ENCODE results near the gene PLXDC2. TPM values are rescaled to one million over a fixed set of nuclear protein-coding genes. Genes with fewer than 3 reads are reported as not detected.

The PLXDC2 gene
- total RNA-seq, 1 experiment from 2014 or later = 30.3 TPM

DNA sequence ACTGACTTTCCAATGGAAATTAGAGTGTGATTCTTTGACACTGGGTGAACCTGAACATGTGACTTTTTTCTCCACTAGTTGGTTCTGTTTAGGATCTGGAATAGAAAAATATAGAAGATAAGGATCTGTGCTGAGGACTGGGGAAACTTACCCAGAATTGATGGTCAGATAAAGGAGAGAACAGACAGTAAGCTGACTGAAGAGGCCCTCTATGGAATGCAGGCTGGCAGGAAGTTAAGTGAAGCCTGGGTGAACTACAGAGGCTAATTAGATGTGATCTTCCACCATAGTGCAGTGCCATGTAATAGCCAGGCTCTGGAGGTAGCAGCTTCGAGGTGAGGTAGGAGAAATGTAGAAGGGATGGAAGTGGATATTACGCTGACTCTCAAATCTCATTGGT is 455.3 kb downstream of the PLXDC2 start:
- DNase-seq (ENCODE audit: low spot score) = no peak

DNA sequence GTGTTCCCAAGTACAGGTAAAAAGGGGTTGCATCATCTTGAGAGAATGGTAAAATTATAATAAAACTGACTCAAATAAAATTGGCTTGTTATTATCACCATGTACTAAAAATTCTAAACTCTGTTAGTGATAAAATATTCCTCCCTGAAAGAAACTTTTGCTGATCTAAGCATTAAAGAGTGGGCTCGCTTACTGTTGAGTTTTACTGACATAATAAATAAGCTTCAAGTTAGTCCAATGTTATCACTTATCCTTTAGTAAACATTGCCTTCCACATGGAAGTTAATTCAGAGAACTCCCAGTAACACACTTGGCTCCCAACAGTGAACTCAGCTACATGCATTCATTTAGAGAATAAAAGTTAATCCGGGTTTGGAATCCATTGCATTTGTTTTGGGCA is 456.4 kb downstream of the PLXDC2 start:
- DNase-seq (ENCODE audit: low spot score) = no peak

DNA sequence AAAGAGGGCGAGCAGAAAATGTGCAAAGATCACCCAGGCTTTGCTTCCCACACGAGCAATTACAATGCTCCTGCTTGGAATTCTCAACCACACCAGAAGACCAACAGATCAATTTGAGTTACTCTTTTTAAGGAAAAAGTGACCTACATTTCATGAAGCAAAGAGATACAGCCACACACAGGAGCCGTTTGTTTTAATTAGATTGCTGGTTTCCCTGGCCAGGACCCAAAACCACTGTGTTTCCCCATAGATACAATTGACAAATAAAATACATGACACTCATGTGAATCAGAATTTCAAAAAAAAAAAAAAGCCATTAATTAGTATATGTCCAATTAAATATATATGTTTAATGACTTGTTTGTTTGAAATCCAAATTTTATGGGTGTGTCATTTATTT is 458.3 kb downstream of the PLXDC2 start:
- DNase-seq (ENCODE audit: low spot score) = no peak

DNA sequence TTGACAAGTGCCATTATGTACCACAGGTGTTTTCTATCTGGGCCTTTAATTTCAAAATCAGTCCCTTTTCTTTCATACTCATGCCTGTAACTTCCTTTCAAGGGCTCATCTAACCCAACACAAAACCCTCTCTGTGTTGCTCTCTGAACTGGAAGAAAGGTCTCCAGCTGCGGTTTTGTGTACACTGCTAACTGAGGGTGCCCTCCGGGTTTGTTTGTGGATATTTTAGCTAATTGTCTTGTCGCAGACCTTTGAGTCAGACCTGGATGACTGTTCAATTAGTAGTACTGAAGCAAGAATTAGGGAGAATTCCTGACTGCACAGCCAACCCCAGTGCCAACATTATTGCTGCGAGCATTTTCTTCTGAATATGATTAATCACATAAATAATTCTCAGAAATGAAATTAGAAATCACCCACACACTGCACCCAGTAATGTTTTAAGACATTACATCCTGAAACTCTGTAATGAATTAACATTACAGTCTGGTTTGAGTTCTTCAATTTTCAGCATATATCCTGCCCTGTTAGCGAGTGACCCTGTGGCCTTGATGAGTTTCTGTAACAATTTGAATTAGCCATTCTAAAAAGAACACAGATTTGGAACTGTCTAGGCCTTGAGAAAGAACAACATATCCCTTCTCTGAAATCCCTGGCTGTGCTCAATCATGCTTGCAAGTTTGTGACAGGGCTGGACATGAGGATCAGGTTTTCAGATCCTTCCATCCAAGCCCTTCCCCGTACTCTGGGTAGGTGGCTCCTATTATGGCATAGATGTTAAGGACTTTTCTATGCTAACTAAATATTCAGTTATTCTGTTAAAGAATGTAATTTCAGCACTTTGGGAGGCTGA is 460.1 kb downstream of the PLXDC2 start:
- peak; percentile 38 for DNase-seq (ENCODE audit: low spot score)

DNA sequence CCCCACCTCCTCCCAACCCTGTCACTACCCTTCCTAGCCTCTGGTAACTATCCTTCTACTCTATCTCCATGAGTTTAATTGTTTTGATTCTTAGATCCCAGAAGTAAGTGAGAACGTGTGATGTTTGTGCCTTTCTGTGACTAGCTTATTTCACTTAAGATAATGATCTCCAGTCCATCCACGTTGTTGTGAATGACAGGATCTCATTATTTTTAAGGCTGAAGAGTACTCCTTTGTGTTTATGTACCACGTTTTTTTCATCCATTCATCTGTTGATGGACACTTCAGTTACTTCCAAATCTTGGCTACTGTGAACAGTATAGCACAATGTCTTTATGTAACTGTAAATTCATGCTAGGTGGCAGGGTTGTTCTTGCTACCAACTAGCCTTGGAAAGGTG is 461.6 kb downstream of the PLXDC2 start:
- DNase-seq (ENCODE audit: low spot score) = no peak

DNA sequence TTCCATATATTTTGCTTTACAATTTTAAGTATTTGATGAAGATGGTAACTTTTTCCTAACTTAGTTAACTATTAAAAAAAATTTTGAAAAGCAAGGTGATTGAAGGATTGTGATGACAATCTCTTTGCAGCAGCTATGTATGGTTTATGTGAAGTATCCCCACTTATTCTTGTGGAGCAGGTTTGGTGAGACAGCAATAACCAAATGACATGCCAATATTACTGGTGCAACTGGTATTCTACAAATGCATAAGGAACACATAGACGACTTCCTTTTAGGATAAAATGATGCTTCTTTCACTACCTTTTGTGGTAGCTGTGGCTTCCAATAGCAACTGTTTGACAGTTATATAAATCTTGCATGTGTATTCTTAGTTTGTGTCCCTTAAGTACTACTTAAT is 465.3 kb downstream of the PLXDC2 start:
- no peak for DNase-seq (ENCODE audit: low spot score)

DNA sequence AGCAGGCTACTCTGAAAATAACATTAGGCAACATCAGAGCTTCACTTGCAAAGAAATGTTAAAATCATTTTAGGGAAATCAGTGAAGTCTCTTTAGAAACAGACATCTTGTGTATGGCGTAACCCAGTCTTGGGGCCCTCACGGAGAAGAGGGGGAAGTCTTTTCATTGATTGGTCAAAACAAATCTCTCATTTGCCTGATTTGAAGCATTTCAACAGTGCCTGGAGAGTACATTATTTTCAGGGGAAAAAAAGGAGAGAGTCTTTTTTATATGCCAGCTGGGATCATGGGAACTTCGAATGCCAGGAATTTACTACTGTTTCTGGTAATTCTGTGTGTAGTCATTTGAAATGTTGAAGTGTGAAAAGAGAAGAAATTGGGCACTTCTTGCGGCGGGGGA is 471.4 kb downstream of the PLXDC2 start:
- no peak for DNase-seq (ENCODE audit: low spot score)

DNA sequence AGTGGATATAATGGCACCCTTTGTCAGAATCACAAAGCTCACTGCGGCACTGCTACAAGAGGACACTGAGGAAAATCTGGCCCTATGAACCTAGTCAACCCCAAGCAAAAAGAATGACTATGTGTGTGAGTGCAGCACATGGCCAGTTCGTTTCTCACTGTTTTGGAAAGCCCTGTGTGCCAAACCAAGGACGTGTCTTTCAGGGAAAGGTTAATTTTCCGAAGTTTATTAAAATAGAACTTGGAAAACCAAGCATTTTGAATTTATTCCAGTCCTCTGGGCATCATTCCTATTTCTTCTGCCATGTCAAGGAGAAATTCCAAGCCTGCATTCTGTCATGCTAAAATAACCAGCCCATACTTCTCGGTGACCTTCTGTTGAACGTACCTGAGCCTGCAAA is 471.8 kb downstream of the PLXDC2 start:
- no peak for DNase-seq (ENCODE audit: low spot score)

DNA sequence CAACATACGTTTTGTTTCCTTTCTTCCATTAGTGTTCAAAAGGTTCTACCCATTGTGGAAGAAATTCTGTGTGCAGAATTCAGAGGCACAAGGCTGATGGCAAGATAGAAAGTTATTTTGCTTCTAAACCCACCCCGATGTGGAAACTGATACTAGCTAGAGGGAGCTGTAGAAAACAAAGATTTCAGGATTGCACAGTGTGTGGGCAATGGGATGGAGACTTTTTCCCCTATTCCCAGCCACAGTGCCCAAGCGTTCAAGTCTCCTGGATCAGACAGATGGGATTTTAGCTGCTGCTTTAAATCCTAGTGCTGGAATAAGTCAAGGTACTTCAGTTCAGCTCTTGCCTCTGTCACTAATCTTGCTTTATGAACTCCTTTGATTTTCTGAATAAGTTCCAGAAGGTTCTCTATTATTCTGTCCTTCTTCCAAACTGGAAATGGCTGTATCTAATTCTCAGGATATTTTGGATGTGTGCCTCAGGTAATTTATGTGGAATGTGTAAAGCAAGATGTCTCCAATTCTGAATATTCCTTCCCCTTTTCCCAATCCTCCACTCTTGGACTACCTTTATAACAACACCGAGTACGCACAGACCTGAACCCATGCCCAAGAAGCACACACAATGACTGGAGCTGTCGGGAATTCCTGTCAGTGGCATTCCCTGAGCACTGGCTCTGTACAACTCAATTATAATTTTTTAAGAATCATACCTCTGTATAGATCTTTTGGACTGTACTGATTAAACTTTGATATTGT is 473.0 kb downstream of the PLXDC2 start:
- DNase-seq (ENCODE audit: low spot score) = no peak

DNA sequence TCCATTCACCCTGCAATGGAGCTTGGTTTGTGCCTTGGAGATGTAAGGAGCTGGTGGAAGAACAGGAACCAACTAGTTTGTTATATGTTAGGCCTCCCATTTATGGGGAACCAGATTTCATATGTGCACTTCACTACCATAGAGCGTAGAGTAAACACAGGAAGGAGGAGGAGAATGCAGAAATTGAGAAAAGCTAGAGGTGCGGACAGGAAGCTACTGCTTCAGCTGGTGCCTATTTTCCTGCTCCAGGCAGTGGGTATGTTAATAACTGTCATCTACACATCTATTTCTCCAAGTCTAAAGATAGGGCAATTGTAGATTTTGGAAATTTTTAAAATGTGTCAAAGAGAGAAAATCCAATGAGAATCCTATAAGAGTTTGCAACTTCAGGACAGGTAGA is 482.2 kb downstream of the PLXDC2 start:
- no peak for DNase-seq (ENCODE audit: low spot score)

DNA sequence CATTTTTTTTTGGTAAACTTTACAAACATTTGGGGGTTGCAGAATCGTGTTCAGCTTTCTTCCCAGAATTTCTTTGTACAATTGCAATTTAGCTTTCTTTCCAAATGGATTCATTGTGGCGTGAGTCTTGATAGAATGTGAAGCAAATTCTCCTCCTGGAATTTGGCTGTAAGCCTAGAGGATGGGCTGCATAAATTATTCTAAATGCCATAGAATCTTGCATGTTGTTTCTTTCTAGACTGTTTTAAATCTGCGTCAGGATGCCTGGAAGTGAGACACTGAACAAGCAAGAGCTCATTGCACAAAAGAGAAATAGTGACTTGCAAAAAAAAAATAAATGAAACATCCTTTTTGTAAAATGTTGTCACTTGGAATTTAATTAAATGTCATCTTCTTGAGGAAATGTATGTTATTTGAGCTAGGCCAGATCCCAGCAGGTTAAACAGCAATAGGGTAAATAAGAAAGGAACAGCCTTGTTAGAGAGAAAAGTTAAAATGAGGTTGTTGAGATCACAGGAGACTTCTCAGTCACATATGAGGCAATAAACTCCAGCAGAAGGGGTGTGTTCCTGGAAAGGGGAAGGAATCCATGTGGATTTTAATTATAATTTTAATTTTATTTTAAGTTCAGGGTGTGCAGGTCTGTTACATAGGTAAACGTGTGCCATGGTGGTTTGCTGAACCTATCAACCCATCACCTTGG is 483.0 kb downstream of the PLXDC2 start:
- no peak for DNase-seq (ENCODE audit: low spot score)

DNA sequence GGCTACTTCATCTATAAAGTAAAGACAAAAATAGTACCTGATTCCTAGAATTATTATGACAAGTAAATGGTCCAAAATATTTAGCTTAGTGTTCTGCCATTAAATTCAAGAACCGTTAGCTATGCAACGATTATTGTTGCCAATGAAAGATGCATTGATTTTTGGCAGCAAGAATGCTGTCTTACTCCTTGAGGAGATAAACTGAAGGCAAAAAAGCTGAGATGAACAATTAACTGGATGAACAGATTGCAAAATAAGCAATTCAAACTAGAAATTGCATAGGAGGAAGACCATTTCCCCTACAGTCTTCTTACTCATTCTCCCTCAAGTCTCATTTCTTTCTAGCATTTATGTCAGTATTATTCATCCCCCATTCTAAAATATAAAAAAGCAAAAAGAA is 484.5 kb downstream of the PLXDC2 start:
- DNase-seq (ENCODE audit: low spot score) = no peak

DNA sequence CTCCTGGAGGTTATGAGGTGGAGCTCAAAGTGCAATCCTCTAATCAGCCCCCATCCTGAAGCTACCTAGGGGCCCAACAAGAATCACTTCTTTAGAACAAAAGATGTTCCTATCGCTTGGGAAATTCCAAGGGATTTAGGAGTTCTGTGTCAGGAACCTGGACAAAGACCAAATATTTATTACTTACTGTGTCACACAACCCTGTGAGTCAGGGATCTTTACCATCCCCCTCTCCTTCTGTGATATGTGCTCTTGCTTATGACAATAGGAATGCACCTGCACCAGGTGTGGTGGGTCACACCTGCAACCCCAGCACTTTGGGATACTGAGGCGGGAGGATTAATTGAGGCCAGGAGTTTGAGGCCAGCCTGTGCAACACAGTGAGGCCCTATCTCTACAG is 485.8 kb downstream of the PLXDC2 start:
- DNase-seq (ENCODE audit: low spot score) = no peak

DNA sequence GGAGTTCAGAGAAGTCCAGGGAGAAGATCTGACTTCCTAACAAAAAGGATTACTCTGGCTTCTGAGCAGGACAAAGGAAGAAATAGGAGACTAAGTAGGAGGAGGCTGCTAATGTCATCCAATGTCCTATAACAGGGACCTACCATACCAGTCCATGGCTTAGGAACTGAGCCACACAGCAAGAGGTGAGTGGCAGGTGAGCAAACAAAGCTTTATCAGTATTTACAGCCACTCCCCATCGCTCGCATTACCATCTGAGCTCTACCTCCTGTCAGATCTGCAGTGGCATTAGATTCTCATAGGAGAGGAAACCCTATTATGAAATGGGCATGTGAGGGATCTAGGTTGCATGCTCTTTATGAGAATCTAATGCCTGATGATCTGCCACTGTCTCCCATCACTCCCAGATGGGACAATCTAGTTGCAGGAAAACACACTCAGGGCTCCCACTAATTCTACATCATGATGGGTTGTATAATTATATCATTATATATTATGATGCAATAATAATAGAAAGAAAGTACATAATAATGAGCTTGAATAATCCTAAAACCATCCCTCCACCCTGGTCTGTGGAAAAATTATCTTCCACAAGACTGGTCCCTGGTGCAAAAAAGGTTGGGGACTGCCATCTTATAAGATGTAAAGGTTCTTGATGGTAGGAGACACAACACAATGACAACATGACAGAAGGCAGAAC is 487.4 kb downstream of the PLXDC2 start:
- DNase-seq (ENCODE audit: low spot score) = no peak

DNA sequence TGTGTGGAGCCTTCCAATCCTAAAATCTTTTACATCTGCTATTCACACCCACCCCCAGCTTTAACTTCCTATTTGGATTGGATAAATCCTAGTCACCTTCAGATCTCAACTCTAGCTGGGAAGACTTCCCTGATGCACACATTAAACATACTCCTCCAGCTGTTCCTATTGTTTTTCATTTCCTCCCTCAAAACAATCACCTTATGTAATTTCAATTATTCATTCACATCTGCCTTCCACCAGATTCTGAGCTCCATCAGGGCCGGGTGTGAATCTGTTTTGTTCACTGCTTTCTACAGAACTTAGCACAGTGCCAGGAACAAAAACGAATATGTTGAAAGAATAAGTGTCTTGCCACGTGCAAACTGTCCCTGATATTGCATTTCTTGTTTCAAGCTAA is 497.4 kb downstream of the PLXDC2 start:
- no peak for DNase-seq (ENCODE audit: low spot score)

DNA sequence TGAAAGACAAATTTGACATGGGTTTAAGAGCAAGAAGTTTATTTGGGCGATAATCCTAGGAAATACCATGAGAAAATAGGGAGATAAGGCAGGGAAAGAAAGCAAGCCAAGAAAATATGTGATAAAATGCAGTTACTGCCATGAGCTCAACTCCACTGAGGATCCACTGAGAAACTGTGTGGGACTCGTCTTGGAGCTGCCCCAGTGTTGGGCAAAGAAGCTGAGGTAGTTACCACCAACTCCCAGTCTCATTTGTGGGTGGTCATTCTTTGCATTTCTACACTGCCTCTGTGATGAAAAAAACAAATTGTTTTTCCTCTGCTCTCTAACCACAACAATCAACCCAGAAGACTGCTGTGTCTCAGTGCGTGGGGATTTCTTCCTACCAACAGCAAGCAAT is 498.2 kb downstream of the PLXDC2 start:
- no peak for DNase-seq (ENCODE audit: low spot score)

DNA sequence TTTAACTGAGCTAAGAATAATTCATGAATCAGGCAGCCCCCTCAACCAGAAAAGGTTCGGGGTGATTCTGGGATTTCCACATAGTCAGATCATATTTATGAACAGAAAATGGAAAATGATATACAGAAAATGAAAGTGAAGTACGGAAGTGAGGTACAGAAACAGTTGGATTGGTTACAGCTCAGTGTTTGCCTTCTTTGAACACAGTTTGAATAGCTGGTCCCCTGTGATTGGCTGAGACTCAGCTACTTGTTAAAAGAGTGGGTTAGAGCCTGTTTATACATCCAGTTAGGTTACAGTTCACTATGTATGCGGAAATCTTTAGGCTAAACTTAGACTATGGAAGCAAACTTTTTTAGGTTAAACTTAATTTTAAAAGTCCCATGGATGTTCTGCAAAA is 511.7 kb downstream of the PLXDC2 start:
- DNase-seq (ENCODE audit: low spot score) = peak; percentile 15

DNA sequence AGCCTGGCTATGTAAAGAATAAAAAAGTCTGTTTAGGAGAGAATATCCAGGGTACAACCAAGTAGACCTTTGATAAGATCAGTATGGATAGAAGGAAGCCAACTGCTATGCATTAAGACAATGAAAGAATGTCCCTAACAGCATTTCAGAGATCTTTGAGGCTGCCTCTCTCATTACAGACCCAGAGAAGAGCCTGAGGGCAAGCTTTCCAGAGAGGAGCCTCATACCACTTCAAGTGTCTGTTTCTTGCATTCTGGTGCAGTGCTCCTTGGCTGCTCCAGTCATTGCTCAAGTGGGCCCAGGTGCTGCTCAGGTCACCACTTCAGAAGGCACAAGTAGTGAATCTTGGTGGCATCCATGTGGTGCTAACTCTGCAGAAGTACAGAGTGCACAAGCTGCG is 514.0 kb downstream of the PLXDC2 start:
- DNase-seq (ENCODE audit: low spot score) = peak; percentile 3

DNA sequence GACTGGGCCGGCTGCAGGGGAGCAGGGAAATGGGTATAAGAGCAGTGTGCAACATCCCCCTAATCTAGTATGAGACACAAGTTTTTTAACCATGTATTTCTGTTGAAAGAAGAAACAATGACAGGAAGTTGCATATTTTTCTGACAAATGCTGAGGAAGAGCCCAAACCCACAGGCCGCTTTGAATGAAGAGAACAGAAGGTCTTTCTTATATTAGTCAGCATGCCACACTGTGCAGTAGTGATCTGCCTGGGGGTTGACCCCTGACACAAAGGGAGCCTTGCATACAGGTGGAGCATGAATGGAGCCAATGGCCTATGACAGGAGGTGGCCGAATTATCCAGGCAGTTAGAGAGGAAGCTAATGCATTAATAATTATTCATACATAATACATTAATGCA is 518.3 kb downstream of the PLXDC2 start:
- DNase-seq (ENCODE audit: low spot score) = no peak

All from H4 (cell line).